AG20443 (cell line): ENCODE results near the gene SLC26A9.

Source experiments
- DNase-seq: peaks from one replicate; pipeline ENCODE4 v3.0.0; 2012; ENCODE audit warnings: low spot score, mixed read lengths

Gene SLC26A9

DNA sequence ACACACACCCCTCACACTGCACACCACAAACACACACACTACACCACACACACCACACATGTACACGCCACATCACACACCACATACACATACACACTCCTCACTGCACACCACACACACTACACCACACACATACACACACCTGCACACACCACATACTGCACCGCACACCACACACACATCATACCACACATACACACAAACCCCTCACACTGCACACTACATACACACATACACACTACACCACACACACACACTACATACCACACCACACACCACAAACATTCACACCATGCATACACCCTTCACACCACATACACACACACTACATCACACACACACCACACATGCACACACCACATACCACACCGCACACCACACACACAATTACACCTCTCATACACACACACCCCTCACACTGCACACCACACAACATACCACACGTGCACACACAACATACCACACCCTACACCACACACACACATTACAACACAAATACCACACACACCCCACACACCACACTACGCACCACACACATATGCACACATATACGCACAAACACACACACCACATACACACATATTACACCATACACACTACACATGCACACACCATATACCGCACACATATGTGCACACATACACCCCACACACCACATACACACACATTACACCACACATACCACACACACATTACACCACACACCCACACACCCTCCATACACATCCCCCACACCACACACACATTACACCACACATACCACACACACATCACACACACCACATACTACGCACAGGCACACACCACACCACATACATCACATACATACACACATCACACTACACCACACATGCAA lies 30.3 kb upstream of the SLC26A9 start:
- DNase-seq = no peak

DNA sequence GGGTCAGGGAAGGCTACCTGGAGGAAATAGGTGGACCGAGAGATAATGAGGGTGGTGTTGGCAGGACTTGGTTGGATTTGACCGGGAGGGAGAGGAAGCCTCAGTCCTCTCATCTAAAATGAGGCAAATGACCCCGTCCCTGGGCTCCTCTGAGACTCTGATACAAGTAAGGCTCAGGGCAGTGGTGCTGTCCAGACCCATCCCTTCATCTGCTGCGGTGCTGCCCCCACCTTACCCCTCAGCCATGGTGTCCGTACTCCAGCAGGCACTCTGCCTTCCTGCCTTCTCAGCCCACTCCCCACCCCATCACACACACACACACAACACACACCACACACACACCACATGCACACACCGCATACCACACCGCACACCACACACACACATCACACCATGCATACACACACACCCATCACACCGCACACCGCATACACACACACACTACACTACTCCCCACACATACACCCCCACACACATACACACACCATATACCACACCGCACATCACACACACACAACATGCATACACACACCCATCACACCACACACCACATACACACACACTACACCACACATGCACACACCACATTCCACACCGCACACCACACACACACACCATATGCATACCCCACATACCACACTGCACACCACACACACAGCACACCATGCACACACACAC lies 29.4 kb upstream of the SLC26A9 start:
- no peak for DNase-seq

DNA sequence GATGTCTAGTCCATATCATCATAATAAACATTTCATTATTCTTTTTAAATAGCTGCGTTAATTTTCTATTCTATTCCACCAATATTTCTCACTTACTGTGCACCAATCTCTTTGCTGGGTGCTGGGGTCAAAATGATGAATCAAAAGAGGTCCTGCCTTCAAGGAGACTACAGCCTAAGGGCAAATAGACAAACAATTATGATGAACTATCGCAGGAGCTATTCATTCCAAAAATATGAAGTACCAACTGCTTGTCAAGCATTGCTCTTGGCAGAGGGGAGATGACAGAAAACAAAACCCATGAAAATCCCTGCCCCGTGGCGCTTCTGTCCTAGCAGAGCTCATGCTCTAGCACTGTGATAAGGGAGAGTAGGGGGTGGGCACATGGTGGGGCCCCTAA lies 28.8 kb upstream of the SLC26A9 start:
- DNase-seq = no peak

DNA sequence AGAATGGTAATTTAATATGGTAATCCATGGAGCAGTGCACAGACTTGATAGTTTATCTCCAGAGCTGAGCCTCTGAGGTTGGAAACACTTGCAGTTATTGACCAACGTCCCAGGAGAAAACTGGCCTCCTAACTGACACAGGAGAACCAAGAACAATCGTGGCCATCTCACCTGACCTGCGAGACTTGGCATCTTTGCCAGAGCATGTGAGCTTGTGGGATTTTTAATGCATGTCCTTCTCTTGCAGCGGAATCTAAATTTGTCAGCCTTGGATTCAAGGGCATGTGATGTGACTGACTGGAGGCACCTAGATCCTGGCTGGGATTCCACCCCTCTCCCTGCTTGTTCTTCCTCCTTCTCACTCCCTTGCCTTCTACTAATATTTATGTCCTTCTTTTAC lies 27.8 kb upstream of the SLC26A9 start:
- DNase-seq = no peak

DNA sequence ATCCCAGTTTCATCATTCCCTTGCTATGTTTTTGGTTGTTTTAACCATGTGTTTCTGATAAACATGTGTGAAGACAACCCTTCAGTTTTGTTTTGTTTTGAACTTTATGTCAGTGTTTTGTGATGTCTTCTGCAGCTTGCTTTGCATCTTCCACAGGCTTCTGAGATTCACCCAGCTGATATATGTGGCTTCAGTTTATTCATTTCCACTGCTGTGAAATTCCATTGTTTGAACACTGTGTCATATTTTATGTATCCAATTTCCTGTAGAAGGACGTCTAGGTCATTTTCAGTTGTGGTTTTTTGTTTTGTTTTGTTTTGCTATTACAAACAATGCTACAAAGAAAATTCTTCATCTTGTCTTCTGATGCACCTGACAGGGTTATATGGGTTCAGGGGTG lies 27.2 kb upstream of the SLC26A9 start:
- DNase-seq = peak; percentile 38

DNA sequence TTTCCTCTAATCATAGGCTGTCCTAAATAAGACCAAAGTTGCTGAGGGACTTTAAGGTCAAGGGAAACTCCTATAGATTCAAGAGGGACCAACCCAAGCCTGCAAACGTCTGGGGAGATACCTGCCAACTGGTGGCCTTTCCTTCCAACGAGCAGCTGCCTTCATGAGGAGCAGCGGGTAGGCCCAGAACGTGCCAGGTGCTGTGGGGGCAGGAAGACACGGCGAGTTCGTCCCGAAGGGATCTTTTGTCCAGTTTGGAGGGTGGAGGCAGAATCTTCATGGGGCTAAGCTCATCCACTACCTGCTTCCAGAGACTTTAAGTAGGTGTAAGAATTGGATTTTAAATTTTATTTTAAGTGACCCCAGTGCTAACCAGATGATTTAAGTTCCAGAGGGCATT lies 26.0 kb upstream of the SLC26A9 start:
- no peak for DNase-seq

DNA sequence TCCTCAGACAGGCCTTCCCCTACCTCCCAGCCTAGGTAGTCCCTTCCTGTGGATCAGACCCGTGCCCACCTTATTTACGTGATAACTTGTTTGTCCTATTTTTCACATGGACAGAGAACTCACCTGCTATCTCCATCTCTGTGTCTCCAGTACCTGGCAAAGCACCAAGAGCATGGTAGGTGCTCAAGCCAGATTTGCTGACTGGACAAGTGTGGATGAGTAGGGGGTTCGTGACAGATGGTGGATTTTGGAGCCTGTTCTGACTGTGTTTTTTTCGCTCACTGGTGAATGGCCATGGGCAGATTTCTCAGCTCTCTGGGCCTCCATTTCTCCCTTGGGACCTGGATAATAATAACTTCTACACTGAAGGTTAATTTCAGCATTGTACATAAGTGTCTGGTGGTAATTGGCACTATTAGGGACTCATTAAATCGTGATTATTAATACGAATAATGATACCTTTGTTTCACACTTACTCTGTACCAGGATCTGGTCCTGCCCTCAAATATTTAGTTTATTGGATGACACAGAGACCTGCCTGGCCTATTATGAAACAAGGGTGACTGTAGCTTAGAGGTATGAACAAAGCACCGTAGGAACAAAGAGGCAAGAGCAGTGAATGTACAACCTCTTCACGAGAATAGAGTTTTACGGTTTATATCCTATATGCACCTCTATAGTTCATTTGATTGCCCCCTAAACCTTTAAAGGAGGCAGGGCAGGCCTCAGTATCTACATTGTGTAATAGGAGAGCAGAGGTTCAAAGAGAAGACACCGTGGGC lies 24.5 kb upstream of the SLC26A9 start:
- DNase-seq = no peak

DNA sequence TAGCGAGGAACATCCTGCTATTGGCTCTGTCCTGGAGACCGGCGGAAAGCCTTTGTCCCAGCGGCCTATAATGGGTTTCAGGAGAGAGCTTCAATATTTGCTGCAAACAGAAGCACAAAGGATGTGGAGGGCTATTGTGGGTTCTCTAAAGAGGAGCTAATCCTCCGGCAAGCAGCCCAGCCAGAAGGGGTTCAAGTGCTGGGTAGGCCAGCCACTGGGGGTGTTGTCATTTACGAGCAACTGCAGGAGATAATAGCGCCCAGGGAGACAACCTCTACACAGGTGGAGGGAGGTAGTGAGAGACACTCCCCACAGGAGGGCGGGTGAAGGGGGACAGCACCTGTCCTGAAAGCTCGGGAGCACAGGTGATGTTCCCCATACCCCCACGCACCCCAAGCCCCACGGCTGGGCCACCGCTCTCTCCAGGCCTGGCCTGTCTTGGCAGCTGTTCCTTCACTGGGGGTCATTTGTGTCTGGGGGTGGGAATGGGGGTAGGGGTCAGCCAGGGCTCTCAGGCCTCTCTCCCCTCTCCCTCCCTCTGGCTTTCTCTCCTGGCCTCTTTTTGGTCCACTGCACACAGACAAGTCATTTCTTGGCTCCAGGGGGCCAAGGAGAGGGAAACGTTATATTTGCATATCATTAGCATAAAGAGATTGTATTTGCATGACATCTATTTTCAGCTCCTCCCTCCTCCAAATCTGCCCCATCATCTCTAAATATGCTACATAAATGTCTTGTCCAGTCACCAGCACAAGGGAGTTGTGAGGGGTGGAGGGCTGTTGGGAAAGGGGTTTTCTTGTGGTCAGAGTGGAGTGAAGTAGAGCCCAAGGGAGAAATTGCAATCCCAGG lies 22.0 kb upstream of the SLC26A9 start:
- no peak for DNase-seq

DNA sequence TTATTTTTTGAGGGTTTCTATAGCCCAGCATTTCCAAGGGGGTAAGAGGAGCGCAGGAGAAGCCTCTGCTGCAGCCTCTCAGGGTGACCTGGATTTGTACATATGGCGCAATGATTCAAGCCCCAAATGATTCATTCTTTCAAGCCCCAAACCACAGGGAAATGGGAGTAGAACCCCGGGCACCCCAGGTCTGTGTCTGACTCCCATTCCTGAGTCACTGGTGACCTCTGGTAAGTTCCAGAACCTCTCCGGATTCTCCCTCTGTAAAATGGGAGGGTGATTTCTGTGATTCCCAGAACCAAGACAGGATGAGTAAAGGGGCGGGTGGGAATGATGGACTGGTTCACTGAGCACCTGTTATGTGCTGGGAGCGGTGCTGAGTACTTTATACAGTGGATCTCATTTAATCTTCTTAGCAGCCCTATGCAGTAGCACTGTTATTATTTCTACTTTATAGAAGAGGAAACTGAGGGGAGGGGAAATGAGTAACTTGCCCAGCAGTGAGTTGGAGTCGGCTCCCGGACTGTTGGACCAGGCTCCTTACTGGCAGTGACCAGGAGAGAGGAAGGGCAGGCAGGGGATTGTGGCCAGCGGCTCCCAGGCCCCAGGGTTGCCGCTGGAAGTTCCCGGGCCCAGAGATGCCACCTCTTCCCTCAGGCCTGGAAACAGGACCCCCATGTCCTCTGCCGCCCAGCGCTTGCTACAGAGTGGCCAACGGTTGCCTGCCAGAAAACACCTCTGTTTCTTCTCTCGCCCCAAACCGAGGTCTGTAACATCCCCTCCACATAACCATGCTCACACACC lies 20.3 kb upstream of the SLC26A9 start:
- peak; percentile 83 for DNase-seq

DNA sequence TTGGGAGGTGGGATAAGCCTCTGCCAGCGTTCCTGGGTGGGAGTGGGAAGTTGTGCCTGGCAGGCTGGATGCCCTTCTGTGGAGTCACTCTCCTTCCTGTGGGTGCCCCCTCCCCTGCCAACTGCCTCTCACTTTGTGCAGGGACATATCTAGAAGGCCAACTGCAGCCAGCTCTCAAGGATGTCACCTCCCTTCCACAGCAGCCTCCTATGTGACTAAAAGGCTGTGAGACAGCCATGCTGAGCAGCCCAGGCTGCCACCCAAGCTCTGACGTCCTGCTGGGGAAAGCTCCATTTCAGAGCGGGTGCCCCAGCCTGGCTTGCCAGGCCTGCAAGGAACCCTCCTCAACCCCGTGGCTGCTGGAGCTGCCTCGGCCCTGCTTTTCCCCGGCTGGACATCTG lies 19.6 kb upstream of the SLC26A9 start:
- DNase-seq = peak; percentile 38

DNA sequence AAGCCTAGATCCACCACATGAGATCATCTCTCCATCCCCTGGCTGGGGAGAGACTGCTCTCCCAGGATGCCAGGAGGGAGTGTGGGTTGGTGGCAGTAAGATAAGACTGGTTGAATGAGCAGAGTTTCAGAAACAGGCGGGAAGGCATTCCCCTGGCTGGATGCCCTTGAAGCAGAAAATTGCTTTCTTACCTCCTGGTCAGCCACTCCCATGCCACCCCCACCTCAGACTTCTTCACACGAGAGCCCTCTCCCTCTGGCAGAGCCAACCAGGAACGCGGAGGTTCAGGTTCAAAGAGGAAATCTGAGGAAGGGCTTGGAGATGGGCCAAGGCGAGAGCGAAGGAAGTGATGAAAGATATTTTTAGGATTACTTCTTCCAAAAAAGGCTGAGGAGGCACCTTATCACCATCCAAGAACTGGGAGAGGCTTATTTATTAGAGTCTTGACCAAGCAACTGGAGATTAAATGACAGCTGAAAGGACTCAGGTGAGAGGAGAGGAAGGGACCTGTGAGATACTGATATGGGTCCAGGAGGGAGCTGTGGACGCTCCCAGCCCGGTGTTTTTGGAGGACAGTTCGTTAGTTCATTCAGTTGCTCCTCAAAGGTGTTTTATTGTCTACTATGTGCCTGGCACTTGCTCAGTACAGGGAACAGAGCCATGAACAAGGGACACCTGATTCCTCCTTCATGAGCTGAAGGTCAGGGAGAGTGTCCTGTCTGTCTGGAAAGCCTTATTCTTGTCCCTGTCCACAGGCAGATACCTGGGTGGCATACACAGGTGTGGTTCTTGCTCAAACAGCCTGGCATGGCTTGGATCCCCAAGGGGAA lies 18.9 kb upstream of the SLC26A9 start:
- no peak for DNase-seq

DNA sequence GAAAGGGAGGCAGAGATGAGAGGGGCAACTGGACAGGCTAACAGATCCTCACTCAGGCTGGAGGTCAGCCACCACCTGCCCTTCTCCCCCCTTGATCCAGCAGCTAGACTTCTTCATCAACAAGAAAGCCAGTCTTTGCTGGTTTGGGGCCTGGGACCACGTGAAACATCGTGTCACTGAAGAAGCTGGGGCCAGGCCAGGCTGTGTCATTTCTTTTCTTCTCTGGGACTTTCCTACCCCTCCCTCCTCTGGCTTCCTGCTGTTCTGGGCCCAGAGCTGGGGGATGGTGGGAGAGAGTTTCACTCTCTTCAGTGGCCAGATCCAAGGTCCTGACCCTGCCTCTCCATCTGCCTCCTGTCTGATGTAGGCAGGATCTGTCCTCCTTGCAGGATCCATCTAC lies 18.1 kb upstream of the SLC26A9 start:
- peak; percentile 36 for DNase-seq

DNA sequence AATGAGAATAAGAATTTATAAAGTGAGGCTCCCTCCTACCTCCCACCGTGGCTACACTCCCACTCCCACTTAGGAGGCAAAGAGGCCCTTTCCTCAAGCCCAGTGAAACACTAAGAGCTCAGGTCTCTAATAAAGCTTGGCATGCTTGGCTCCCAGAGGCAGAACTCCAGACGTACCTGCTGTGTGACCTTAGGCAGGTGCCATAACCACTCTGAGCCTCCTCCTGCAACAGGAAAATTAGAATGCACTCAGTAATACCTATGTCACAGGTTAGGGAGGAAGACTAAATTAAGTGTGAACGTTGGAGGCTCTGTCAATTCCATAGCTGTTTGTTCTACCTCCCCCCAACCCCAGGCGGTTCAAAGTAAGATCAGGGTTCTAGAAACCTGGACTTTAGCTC lies 16.5 kb upstream of the SLC26A9 start:
- no peak for DNase-seq

DNA sequence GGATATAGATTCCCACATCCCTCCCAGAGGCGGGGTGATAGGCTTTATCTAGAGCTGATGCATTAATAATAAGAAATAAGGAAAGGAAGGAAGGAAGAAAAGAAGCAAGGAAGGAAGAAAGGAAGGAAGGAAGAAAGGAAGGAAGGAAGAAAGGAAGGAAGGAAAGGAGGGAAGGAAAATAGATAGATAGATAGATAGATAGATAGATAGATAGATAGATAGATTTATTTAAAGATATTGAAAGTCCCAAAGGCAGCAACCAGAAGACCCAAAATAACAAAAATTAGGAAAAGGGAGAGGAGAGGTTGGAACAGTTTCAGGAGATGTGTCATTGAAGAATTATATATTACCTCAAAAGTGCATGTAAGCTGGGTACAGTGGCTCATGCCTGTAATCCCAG lies 12.2 kb upstream of the SLC26A9 start:
- DNase-seq = no peak

DNA sequence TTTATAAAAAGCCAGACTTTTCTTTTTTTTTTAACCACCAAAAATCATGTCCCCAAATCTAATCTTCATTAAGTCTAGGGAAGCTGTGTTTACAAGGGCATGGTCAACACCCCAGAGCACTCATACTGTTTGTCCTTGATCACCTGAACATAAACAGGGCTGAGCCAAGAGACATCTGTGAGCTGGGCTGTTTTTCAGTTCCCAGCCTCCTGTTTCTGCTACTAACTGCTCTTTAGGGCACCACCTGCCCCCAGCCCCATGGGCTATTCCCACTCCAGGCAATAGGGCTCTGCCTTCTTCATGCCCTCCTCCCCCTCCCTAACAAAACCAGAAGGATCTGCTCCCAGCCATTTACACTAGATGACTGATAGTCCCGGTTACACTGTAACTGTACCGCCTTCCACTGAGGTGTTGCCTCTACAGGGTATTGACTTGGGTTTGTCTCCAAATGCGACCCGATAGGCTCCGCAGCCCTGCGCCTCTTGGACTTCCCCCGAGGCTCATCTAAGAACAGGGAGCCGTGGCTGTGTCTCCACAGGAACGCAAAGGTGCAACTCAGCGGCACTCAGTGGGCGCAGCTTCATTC lies 11.7 kb upstream of the SLC26A9 start:
- no peak for DNase-seq

DNA sequence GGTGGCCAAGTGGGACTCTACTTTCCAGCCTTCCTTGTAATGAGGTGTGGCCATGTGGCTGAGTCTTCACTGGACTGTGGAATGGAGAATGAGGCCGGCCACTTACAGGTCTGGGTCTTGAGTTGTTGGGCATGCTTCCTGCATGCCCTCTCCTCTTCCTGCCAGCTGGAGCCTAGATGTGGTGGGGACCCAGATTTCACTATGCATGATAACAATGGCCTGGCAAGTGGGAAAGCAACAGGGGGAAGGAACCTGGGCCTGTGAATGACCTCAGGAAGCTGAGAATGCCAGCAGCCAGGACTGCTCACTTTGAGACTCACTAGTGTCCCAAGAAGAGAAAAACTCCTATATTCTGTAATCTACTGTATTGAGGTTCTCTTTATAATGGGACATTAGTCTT lies 8.5 kb upstream of the SLC26A9 start:
- no peak for DNase-seq

DNA sequence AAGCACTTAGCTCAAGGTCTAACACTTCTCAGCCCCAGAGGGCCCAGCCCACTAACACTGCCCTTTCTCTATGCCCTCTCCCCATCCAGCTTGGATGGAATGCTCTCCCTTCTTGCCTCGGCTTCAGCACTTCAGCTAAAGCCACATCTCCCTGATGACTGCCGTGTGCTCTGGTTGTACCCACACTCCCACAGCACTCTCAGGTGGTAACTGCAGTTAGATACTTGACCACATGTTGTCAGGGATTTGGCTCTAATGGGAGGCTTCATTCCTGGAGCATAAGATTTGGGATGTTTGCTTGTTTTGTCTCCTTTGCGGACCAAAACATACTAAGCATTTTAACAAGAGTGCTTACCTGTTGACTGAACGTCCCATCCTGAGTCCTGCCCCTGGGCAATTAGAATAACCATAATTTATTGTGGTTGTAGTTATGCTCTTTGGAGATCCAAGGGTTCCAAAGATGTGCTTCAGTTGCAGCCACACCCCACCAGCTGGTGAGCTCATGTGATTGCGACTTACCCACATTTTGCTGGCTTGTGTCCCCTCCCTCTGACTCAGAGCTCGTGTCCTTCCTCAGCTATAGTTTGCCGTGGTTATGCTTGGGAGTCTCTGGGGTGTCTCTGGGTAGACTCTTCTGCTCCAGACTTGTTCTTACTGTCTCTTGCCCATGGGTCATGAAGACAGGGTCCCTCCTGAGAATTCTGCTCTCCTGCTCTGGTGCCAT lies 7.7 kb upstream of the SLC26A9 start:
- DNase-seq = peak; percentile 92

DNA sequence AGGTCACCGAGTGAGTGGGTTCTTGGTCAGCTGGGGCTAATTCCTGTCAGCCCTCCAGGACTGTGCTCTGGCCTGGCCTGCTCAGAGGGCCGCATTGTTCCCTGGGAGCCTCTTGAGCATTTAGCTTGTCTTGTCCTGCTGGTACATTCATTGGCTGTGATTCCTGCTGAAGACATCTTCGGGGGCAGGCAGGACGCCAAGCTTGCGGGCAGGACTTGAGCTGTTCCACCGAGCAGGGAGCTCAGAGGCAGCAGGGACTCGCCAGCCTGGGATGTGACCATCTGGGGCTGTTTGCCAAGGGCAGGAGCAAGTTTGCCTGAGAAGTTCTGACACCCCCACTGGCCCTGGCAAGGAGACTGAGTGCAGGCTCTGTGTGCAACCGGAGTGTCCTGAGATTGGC lies 7.0 kb upstream of the SLC26A9 start:
- DNase-seq = peak; percentile 93

DNA sequence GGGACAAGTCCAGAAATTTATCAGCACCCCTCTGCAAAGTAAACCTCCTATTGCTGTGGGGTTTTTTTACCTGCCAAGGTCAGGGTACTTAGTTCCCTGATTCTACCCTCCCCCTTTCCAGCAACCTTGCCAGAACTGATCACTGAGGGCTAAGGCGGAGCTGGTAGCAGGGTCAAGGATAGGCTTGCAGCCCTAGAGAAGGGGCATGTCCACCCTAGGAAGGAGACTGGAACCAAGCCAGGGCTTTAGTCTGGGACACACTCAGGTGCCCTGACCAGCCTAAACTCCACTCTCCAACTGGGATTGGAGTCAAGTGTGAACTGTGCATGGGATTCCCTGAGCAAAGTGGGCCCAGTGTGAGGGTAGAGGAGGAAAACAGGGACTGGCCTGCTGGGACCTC lies 6.5 kb upstream of the SLC26A9 start:
- no peak for DNase-seq
